GM19467 (cell line): Measurements from ENCODE around the gene NCBP1.

ENCODE experiments used
- ATAC-seq: cut with Tn5 transposase; IDR thresholded peaks from one replicate; pipeline ENCODE4 v1.9.1; 2021; ENCODE audit warnings: mild to moderate bottlenecking, moderate library complexity; ENCODE audit not compliant: unreplicated experiment

NCBP1 gene

DNA sequence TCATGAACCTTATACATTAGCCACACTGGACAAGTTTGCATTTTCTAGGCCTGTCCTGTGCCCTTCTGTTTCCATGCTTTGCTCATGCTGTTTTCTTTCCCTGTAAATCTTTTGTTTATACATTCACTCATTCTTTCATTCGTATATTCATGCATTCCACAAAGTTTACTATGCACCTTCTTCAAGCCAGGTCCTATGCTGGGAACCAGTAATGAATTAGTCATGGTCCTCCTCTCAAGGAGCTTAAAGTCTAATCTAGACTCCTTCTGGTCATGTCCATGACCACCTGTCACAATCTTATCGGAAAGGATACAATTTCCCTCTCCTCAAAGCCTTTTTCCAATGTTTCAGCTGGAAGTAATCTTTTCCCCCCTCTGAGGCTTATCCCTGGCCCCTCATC lies 72.6 kb downstream of the NCBP1 start:
- no peak for ATAC-seq

DNA sequence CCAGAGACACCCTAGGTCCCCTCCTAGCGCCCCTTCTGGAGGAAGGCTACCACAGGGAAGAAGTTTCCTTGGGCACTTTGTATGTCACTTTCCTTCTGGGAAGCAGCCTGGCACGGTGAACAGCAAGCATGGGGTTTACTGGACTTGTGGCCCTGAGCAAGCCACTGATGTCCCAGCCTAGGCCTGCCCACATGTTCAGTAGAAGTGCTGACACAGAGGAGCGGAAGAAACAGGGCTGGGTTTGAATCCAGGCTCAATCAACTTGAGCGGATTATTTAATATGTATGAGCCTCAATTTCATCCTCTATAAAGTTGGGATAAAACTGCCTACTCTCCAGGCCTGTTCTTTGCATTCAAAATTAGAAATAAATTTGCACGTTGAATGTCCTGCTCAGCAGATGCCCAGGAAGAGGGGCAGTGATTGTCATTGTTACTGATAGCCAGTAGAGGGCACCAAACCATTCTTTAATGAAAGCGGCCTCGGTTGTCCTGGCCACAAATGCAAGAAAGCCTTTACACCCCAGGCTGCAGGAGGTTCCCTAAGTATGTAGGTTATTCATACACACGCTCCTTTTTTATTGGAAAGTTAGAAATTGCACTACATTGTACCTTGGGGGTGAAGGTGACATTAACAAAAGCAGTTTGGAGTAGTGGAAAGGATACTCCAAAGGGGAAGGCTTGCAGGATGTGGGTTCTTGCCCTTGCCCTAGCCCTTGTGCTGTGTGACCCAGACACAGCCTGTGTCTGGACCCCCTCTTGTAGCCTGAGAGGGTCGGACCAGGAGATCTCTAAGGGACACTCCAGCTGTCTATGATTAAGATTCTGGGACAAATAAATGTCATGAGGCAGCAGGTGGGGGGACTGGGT lies 77.0 kb downstream of the NCBP1 start:
- ATAC-seq = peak; percentile 66

- ATAC-seq = no peak
Measured at GRCh38 chr9:97711223-97711626, 77.6 kb downstream of the NCBP1 start.

DNA sequence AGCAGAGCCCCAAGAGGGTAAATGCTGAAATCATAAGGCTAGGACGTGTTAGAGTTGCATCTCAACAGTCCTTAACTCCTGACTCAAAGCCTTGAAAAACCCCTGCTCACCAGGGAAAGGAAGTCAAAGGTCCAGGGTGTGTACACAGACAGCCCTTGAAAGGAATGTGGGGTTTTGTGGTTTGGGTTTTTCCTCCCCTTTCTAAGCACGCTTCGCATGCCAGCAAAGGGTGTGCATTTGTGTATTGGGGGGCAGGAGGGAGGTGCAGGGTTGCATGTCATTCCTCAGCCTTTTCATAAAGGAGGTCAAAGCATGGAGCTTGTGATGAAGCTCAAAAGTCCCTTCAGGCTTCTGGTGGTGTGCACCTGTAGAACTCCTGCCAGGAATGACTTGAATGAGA lies 80.8 kb downstream of the NCBP1 start:
- no peak for ATAC-seq

- no peak for ATAC-seq
Measured at GRCh38 chr9:97717866-97718265, 84.2 kb downstream of the NCBP1 start.

GRCh38 chr9:97721396-97721795 lies 87.8 kb downstream of the NCBP1 start:
- no peak for ATAC-seq

- ATAC-seq = no peak
Measured at GRCh38 chr9:97722331-97722730, 88.7 kb downstream of the NCBP1 start.
